GM19397 (cell line): ENCODE data around the gene CEMIP.

Source experiments
- ATAC-seq: cut with Tn5 transposase; IDR thresholded peaks from one replicate; pipeline ENCODE4 v1.9.1; 2021; ENCODE audit warnings: mild to moderate bottlenecking, moderate library complexity; ENCODE audit not compliant: unreplicated experiment

CEMIP gene

DNA sequence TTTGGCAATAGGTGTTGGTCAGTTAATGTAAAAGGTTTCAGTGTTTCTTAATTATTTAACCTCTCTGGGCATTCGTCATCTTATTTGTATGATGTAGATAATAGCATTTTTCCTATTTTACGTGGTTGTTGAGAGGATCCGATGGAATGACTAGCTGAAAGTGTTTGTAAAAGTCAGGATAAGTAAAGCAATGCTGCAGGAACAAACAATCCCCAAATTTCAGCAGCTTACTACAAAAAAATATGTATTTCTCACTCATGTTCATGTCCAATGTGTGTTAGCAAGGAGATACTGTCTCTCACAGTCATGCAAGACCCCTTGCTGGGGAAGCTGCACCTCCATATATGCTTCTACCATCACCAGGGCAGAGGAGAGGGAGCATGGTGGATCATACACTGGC lies 38.7 kb downstream of the CEMIP start:
- ATAC-seq, result no peak

- ATAC-seq, result no peak
These were observed 39.8 kb downstream of the CEMIP start for GRCh38 chr15:80819001-80819400.

DNA sequence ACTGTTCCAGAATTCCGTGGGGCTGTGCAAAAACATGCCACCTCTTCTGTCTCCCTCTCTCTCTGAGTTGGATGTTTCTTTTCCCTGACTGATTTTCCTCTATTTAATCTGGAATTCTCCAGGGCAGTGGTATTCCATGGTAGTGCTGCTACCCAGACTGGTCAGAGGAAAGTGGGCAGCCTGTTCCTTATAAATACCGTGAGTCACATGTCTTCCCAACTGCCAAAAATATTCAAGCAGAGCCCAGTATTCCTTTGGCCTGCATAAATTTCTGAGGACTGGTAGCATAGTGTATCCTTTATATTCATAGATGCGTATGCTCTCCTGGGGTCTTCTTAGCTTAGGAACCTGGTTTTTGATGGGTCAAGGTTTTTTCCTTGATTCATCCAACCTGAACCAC lies 40.9 kb downstream of the CEMIP start:
- ATAC-seq, result no peak

DNA sequence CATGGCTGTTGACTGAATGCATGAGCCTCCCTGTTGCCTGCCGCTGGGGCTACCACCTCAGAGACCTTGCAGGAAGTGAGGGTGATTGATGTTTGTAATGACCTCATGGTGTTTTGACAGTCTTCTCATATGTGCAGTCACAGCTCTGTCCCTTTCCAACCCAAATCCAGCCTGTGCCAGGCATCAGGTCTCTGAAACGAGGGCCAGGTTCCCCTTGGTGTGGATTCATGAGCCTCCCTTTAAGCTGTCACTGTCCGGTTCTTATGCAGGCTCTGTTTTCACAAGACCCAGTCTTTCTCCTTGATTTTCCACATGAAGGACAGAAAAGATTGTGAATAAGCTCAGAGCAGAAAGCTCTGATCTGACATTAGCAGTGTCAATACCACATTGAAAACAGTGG lies 43.1 kb downstream of the CEMIP start:
- ATAC-seq, result no peak

DNA sequence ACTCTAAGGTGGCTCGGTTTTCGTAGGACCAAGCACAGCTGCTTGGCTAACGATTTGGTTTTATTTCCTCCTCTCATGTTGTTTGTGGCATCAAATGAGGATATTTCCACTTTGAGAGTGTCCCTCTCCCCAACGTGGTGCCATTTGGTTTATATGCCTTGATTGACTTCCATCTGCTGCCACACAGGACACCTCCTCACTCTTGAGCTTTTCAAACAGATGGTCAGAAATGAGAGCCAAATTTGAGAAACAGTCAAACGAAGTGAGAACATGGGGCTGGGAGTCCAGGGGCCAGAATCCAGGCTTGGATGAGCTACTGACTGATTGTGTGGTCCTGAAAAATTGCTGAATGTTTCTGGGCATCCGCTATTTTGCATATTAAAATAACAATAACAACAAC lies 43.5 kb downstream of the CEMIP start:
- no peak for ATAC-seq

DNA sequence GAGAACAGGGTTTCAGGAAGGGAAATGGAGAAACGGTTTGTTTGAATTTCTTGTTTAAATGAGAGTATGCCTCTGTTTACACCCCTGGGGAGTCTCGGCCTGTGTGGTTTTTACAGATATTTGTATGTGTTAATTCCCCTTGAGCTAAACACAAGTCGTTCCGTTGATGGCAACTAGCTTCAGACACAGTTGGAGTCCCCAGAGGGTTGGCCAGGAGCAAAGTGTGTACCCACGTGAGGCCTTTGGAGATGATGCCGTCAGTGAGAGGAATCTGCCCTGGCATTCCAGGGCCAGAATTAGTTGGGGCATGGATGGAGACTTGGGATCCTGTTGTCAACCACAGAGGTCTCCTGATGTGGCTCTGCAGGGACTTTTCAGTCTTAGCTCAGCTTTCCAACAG lies 44.0 kb downstream of the CEMIP start:
- ATAC-seq, result no peak

DNA sequence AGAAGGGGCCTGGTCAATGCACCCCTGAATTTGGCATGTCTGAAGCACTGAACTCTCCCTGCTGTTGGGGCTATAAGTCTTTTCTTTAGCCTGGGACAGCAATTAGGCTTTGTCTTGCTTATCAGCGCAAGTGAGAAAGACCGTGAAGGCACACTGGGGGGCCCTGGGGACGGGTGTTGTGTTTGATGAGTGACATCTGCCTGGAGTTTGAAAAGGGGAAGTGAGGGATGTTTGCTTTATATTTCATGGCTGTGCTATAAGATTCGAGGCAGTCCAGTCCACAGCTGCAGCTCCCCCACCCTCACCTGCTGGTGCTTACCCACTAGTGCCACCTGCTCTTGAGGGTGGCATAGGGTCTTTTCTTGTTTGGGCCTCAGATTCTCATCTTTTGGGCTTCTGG lies 44.8 kb downstream of the CEMIP start:
- ATAC-seq, result no peak

- no peak for ATAC-seq
These were observed 46.3 kb downstream of the CEMIP start for GRCh38 chr15:80825361-80826030.

GRCh38 chr15:80828796-80829195 lies 49.6 kb downstream of the CEMIP start:
- no peak for ATAC-seq

GRCh38 chr15:80830677-80831076 lies 51.5 kb downstream of the CEMIP start:
- ATAC-seq, result no peak

DNA sequence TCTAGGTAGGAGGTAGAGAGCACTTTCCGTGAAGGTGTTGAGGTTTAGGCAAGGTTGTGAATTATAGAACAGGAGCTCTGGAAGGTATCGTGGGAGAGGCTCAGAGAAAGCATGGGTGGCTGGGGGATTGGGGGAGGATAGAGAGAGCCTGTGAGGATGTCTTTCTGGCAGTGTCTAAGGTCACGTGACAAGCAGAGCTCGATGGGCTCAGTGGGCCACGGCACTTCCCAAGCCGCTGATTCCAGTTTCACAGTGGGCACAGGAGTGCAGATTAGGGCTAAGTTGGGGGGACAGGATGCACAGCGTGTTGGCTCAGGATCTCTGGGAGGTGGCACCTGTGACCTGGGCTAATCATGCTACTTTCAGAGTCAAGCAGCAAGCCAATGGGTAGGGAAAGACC lies 52.0 kb downstream of the CEMIP start:
- ATAC-seq, result no peak

- ATAC-seq, result no peak
These were observed 52.5 kb downstream of the CEMIP start for GRCh38 chr15:80831606-80832224.

DNA sequence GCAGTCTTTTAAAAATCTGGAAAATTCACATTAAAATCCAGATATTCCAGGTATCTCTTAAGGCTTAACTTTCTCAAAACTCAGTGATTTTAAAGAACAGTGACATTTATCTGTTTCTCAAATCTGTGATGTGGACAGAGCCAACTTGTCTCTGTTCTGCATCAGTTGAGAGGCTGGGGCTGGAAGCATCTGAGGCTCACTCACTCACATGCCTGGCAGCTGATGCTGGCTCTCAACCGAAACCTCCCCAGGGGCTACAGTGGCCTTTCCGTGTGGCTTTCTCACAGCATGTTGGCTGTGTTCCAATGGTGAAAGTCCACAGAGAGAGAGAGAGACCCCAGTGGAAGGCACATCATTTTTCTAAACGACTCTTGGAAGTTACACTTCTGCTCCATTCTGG lies 53.5 kb downstream of the CEMIP start:
- ATAC-seq, result no peak

DNA sequence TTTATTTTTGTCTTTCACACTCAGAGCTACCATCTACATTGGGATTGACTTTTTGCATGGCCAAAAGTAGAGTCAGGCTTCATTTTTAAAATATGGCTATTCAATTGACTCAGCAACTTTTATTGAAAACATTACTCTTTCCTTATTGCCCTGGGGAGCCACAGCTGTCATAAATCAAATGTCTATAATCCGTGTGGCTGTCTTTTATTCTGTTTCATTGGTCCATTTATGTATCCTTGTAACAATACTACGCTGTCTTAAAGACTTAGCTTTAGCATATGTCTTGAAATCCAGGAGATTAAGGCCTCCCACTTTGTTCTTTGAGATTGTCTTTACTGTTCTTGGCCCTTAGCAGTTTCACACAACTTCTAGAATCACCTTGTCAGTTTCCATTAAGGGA lies 55.2 kb downstream of the CEMIP start:
- ATAC-seq, result no peak

GRCh38 chr15:80834906-80835305 lies 55.7 kb downstream of the CEMIP start:
- ATAC-seq, result no peak

GRCh38 chr15:80835336-80835735 lies 56.2 kb downstream of the CEMIP start:
- ATAC-seq, result no peak

- ATAC-seq, result no peak
These were observed 57.1 kb downstream of the CEMIP start for GRCh38 chr15:80836223-80836622.

GRCh38 chr15:80837006-80837405 lies 57.8 kb downstream of the CEMIP start:
- no peak for ATAC-seq

DNA sequence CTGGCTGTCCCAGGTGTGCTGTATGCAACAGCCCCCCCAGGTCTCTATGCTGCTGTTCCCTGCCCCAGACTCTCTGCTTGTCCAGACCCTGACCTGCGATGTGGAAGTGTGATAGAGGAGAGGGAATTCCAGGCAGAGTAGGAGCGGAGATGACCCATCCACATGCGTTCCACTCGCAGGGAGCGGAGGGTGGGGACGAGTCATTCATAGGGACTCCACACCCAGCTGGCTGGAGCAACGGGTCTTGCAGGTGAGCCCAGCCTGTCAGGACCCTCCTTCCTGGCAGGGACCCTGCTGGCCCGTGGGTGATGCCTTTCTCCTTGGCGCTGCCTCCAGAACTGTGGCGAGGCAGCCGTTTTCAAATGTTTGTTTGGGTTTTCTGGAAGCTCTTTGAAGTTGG lies 58.8 kb downstream of the CEMIP start:
- no peak for ATAC-seq

GRCh38 chr15:80838666-80839065 lies 59.5 kb downstream of the CEMIP start:
- no peak for ATAC-seq

DNA sequence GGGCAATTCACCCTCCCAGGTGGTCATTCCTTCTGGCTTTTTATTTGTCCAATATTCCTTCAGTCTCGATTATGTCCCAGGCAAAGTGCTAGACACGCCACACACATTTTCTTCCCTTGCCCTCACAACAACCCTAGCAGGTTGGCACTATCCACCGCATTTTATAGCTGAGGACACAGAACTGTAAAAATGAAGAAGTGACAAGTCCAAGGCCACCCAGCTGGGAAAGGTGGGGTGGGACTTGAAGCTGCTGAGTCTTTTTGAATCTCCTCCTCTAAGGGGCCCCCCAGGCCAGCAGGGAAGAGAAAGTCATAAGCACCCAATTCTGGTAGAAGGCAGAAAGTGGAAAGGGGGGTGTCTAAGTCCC lies 60.6 kb downstream of the CEMIP start:
- ATAC-seq, result no peak

- no peak for ATAC-seq
These were observed 61.3 kb downstream of the CEMIP start for GRCh38 chr15:80840182-80841130.
